Activated CD4-positive, CD25-positive, alpha-beta regulatory T cell (primary cell): ENCODE measurements around the gene PSME3IP1.
"Not testable (repeated sequence)": the region's sequence is repeated elsewhere in the genome, so short reads cannot be mapped to it uniquely, and the experiment has no call there.

Experiments used
- DNase-seq, 4 experiments: peaks; one replicate each; lab custom pipeline; 2025; lab: John Stamatoyannopoulos, UW

Gene PSME3IP1

GRCh38 chr16:57123974-57124674, 61.7 kb downstream of the PSME3IP1 start:
- DNase-seq, result no peak

- DNase-seq, result no peak
These were observed 62.4 kb downstream of the PSME3IP1 start for GRCh38 chr16:57123216-57123973.

- no peak for DNase-seq
These were observed 67.3 kb downstream of the PSME3IP1 start for GRCh38 chr16:57118461-57119084.

GRCh38 chr16:57115514-57116182, 70.2 kb downstream of the PSME3IP1 start:
- DNase-seq, result no peak

- no peak for DNase-seq
These were observed 70.7 kb downstream of the PSME3IP1 start for GRCh38 chr16:57115168-57115513.

- DNase-seq, result no peak
These were observed 72.2 kb downstream of the PSME3IP1 start for GRCh38 chr16:57113664-57114063.

GRCh38 chr16:57113042-57113453, 72.8 kb downstream of the PSME3IP1 start:
- DNase-seq, result no peak

- no peak for DNase-seq
These were observed 73.3 kb downstream of the PSME3IP1 start for GRCh38 chr16:57112403-57113041.

GRCh38 chr16:57111420-57111819, 74.4 kb downstream of the PSME3IP1 start:
- DNase-seq, result no peak

- no peak for DNase-seq
These were observed 74.9 kb downstream of the PSME3IP1 start for GRCh38 chr16:57110937-57111336.

GRCh38 chr16:57109259-57110105, 76.4 kb downstream of the PSME3IP1 start:
- DNase-seq, result not testable (repeated sequence)

- DNase-seq, result no peak
These were observed 77.4 kb downstream of the PSME3IP1 start for GRCh38 chr16:57108432-57108831.

GRCh38 chr16:57107321-57107922, 78.4 kb downstream of the PSME3IP1 start:
- no peak for DNase-seq

GRCh38 chr16:57106767-57107166, 79.1 kb downstream of the PSME3IP1 start:
- no peak for DNase-seq

- DNase-seq, result no peak
These were observed 80.7 kb downstream of the PSME3IP1 start for GRCh38 chr16:57105184-57105583.

GRCh38 chr16:57104706-57105105, 81.1 kb downstream of the PSME3IP1 start:
- no peak for DNase-seq

- no peak for DNase-seq
These were observed 82.7 kb downstream of the PSME3IP1 start for GRCh38 chr16:57102888-57103851.
